HEK293 (cell line): ENCODE measurements around the gene KRTAP3-1.

ENCODE experiments used
- GFI1B ChIP-seq: fragments of 450-650 bp; formaldehyde crosslinking; IDR thresholded peaks from 2 replicates; pipeline ENCODE4 v1.5.1; 2016; ENCODE audit warnings: missing biosample characterization, missing genetic modification characterization
- REST ChIP-seq: fragments of 450-650 bp; formaldehyde crosslinking; IDR thresholded peaks from 2 replicates; pipeline ENCODE4 v1.5.1; 2016; ENCODE audit warnings: missing biosample characterization, missing genetic modification characterization
- ZNF121 ChIP-seq: fragments of 450-650 bp; formaldehyde crosslinking; IDR thresholded peaks from 2 replicates; pipeline ENCODE4 v1.5.1; 2016; ENCODE audit warnings: missing biosample characterization, missing genetic modification characterization
- TF ChIP-seq, protein P1 (sequence below): fragments of 450-650 bp; formaldehyde crosslinking; IDR thresholded peaks from 2 replicates; pipeline ENCODE4 v1.5.1; 2016; ENCODE audit warnings: missing biosample characterization, missing genetic modification characterization

DNA sequence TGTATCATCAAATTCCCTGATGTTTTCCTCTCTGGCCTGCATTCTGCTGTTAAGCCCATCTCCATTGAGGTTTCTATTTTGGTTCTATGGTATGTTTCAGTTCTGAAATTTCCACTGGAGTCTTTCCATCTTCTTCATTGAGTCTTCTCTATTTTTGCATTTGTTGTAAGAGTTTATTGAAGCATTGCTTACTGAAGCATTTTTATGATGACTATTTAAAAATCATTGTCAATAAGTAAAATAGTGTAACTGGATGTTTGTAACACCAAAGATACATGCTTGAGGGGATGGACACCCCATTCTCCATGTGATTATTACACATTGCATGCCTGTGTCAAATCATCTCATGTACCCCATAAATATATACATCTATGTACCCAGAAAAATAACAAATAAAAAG is 33.4 kb downstream of the KRTAP3-1 start:
- TF ChIP-seq ZNF121 (tag by site-specific recombination) (no peak), GFI1B (tag by site-specific recombination) (no peak), REST (tag by site-specific recombination) (no peak)
- TF ChIP-seq, protein P1, sequence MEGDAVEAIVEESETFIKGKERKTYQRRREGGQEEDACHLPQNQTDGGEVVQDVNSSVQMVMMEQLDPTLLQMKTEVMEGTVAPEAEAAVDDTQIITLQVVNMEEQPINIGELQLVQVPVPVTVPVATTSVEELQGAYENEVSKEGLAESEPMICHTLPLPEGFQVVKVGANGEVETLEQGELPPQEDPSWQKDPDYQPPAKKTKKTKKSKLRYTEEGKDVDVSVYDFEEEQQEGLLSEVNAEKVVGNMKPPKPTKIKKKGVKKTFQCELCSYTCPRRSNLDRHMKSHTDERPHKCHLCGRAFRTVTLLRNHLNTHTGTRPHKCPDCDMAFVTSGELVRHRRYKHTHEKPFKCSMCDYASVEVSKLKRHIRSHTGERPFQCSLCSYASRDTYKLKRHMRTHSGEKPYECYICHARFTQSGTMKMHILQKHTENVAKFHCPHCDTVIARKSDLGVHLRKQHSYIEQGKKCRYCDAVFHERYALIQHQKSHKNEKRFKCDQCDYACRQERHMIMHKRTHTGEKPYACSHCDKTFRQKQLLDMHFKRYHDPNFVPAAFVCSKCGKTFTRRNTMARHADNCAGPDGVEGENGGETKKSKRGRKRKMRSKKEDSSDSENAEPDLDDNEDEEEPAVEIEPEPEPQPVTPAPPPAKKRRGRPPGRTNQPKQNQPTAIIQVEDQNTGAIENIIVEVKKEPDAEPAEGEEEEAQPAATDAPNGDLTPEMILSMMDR (tag by site-specific recombination) = no peak
